HG02840 (cell line): Measurements from ENCODE around the gene SLC39A13.

Experiments
- ATAC-seq: cut with Tn5 transposase; IDR thresholded peaks from one replicate; pipeline ENCODE4 v1.9.1; 2021; ENCODE audit warnings: mild to moderate bottlenecking, moderate library complexity, moderate number of reproducible peaks; ENCODE audit not compliant: unreplicated experiment, low FRiP score

SLC39A13 gene

DNA sequence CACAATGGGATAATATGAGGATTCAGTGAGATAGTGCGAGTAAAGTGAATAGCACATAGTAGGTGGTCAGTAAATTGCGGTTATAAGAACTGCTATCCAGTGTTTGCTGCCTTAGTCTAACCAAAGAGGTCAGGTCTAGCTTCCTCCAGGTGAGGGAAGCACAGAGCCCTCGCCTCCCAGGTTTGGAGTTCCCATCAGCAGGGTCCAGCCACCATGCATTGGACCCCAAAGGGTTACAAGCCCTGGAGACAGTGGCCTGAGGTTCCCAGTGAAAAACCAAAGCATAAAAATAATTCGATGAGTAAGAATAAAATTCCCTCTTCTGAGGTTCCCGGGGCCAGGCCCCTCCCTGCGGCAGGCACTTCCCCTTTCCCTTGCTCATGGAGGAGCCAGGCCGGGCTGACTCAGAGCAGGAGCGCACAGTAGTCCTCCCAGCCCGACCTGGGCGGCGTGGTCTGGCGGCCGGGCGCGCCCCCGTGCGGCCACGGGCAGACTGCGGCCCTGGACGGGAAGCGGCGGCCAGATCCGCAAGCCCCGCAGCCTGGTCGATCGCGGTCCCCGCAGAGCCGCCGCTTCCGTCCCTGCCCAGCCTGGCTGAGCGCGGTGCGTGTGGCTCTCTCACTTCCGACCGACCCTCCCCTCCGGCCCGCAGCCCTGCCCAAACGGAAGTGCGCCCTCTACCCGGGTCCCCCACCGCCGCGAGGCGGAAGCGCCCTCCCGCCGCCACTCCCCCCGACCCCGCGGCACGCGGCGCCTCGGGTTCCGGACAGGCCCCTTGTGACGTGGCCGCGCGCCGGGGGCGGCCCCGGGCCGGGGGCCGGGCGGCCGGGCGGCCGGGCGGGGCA lies at the start of gene SLC39A13:
TSS of gene SLC39A13 (plus strand) at position 845 of the 845 bp plus-strand sequence. CDS start 1,505 bp downstream, outside the sequence.
- peak; percentile 80 for ATAC-seq

DNA sequence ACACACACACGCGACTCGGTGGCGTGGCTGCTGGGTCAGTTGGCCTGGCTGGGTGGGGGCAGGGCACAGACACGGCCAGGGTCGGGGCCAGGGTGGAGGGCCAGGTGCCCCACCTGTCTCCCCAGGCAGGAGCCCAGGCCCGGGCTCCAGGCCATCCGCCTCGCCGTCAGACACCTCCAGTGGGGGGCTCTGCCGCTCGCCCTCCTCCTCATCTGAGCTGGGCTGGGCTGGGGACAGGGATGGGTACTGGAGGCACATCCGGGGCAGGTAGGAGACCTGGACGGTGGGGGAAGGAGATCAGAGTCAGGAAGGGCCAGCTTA lies 49.7 kb upstream of the SLC39A13 start:
- ATAC-seq: no peak

DNA sequence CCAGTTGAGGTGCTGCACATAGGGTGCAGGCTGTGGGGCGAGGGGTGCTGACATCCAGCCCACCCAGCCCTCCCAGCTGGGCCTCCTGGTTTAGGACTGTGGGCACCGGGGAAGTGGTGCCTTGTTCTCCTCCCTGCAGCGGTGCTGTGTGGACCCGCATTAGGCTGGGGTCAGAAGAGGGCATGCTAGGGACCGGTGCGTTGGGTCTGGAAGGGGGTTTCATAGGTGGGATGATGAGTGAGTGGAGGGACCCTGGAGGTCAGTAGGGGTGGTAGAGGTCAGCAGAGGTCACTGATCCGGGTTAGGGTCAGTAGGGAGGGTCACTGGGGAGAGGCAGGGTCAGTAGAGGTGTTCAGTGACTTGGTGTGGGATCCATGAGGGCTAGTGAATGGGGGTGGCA lies 49.2 kb upstream of the SLC39A13 start:
- no peak for ATAC-seq

DNA sequence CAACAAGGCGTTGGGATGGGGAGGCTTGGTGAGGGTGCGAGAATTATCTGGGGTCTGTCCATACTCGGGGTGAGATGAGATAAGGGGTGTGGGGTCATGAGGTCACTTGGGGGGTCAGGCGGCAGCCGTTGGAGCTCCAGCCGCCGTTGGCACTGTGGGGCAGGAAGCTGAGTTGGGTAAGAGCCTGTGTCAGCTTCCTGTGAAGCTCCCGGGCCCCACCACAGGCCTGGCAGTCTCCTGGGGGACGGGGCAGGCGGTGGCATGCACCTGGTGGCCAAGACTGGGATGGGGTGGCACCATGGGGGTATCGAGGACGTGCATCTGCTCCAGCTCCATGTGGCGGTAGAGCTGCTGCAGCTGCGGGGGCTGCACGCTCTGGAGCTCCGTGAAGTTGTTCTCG lies 48.8 kb upstream of the SLC39A13 start:
- ATAC-seq: no peak

DNA sequence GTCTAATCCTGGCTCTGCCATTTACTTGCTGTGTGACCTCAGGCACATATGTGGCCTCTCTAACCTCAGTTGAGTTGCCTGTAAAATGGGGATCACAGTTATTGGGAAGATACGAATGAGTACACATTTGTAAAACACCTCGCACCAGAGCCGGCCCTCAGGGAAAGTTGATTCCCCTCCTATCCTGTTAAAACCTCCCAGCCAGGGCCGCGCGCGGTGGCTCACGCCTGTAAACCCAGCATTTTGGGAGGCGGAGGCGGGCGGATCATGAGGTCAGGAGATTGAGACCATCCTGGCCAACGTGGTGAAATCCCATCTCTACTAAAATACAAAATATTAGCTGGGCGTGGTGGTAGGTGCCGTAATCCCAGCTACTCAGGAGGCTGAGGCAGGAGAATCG lies 48.0 kb upstream of the SLC39A13 start:
- ATAC-seq: no peak

DNA sequence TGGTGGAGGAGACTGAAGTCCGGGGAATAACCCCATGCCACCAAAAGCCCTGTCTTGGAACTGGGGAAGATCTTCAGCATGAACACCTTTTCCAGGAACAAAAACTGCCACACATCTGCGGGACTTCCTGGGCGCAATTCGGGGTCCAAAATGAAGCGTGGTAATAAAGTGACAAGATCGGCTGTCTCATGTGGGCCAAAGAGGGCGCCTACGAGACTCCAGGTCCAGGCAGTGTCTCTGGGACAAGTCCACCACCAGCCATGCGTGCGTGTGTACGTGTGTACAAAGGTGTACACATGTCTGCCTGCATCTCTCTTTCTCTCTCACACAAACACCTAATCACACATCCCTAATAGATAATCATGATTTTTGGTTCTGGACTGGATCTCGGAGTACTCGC lies 47.0 kb upstream of the SLC39A13 start:
- ATAC-seq: no peak

DNA sequence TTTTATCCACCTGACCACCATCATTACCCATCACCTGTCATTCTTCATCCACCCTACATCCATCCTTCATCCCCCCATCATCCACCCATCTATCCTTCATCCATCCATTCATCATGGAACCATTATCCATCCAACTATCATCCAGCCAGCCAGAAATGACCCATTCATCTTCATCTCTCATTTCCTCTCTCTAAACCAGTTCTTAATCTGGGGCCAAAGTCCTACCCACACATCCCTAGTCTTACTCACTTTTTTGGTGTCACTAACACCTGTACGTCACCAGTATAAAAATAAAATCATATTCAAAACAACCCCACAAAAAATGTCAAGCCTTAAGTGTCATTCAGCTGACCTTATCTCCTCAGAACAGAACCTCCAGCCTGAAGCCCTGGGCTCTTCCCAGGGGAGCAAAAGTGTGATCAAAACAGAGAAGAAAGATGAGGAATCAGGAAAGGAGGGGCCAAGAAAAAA lies 42.3 kb upstream of the SLC39A13 start:
- ATAC-seq: no peak

DNA sequence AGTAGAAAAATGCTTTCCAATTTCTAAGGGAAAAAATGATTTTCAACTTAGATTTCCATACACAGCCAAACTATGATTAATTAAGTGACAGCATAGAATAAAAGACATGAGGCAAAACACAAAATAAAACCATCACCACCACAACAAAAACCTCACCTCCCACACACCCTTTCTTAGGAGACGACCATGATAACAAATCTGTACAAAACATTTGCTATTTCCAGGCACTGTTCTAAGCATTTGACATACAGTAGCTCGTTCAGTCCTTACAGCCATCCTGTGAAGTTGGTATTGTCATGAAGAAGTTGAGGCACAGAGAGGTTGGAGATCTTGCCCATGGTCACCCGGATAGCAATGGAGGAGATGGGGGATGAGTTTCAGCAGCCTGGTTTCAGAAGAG lies 38.7 kb upstream of the SLC39A13 start:
- no peak for ATAC-seq

DNA sequence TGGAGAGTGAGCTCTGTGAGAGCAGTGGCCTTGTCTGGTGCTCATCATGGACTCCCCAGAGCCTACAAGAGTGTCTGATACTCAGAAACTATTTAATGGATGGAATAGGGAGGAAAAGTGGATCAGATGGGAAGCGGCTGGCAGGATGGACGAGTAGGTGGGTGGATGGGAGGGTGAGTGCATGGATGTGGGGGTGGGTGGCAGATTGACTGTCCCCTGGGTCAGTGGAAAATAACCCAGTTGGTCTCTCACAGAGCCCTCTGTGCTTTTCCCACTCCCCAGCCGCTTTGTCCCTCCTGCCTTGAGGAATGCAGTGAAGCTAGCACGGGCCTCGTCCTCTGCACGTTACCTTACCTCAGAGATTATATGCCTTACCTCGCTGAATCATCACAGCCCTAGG lies 36.0 kb upstream of the SLC39A13 start:
- ATAC-seq: no peak

DNA sequence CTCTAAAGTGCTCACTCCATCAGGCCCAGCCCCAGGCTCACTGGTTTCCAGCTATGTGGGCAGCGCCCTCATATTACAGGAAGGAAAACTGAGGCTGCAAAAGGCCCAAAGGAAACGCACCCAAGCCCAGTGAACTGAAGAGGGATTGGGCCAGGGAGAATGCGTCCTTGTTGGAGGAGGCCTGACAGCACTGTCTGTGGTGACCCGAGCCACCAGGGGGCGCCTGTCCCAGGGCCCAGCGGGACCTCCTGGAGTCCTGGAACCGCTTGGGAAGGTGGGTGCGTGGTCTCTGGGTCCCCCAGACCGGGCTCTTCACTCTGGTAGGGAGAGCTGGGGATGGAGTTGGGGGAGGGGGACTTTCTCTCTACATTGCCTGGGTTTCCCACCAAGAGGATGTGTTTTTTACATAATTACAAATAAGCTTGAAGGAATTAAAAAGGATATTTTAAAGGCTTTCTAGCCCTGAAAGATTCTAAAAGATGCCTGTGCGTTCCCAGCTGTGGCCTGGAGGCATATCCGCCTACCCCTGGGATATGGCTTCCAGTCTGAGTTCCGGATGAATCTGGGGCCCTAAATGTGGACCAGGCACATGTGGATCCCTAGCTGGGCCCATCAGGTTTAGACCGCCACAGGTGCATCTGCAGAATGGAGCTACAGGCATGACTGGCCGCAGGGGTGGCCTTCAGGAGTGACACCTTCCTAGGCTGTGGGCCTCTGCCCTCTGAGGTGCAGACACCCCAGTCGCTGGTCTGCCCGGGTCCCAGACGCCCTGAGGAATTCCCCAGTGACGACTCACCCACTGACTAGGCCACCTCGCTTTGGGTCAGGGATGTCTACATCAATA lies 34.3 kb upstream of the SLC39A13 start:
- no peak for ATAC-seq

DNA sequence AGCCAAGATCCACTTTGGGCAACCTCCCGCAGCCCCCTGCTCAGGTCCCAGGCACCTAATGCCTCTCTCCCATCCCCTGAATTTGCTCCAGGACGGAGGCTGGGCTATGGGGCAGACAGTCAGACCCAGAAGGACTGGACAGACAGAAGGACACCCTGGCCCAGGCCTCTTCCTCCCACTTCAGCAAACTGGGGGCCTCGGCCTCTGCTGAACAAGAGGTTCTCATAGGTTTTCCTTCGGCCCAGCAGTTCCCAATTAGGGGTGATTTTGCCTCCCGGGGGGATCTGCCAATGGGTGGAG lies 33.7 kb upstream of the SLC39A13 start:
- ATAC-seq: no peak

DNA sequence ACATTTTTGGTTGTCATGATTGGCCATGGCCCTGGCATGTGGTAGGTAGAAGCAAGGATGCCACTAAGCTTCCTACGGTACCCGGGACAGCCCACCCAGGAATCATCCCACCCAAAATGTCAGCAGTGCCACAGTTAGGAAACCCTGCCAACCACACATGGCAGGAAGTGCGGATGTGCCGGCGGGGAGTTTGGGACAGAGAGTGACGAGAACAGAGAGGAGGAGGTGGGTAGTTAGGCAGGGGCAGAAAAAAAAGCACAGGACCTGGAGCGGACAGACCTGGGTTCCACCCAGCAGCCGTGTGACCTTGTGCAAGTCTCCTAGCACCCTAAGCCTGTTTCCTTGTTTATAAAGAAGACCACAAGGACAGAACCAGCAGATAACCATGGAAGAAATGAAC lies 33.4 kb upstream of the SLC39A13 start:
- ATAC-seq: no peak

DNA sequence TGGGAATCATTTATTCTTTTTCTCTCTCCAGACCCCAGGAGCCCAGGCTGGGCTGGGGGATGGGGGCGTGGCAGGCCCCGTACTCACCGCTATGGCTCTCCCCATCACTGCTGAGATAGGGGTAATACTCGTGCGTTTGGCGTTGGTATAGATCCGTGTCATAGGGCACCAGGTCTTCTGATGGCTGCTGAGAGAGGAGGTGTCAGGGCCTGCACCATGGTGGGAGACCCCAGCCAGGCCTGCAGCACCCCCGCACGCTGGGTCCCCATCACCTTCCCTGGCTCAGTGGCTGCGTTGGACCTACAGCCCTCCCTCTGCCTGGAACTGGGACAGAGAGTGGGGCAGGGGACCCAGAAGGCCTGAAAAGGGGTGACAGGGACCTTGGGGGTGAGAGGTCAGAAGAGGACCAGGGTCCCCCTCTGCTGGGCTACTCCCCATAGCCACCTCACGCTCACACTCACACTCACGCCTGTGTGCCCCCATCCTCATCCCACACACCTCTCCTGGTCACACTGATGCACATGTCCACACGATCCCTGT lies 32.8 kb upstream of the SLC39A13 start:
- ATAC-seq: no peak

DNA sequence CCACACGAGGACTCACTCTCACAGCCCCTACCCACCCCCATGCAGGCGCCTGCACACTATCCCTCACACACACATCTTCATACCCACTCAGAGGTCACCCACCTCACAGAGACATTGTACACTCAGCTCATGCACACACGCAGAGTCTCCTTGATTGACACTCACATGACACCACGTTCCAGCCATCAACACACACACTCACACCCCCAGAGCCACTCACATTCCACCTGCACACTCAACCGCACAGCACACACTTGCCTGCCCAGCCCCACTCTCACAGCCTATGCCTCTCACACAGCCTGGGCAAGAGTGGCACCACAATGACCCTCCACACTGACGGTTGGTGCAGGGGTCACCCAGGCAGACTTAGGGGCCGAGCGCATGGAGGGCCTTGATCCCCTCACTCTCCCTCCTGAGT lies 32.3 kb upstream of the SLC39A13 start:
- no peak for ATAC-seq

DNA sequence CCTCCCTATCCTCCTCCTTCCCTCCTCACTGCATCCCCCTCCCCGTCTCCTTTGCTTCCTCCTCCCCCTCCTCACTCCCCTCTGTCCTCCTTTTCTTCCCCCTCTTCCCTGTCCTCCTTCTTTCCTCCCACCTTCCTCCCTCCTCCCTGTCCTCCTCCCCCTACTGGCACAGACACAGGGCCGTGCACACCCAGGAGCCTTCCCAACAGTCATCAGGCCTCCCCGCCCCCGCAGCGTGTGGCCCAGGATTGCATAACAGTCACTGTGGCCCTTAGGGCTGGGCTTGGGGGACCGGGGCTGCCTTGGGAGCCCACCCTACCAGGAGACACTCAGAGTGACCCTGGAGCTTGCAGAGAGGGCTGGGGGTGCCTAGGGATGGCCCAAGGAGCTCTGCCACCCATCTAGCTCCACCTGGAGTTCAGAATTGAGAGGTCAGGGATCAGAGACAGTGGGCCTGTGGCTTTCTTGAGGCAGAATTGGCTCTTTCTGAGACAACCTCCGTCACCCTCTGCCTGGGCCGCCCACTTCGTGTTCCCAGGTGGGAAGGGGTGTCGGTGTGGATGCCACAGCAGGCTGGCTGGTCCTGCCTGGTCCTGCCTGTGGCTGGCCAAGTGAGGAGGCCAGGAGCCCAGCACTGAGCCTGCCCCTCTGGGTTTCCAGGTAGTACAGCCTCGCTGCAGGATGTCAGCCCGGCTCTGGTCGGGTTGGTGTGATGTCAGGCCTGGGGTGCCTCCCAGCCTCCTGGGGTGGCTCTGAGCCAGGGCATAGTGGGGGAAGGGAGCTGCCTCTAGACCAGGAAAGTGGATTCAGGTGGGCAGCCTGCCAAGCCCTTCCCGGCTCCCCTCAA lies 31.6 kb upstream of the SLC39A13 start:
- no peak for ATAC-seq

DNA sequence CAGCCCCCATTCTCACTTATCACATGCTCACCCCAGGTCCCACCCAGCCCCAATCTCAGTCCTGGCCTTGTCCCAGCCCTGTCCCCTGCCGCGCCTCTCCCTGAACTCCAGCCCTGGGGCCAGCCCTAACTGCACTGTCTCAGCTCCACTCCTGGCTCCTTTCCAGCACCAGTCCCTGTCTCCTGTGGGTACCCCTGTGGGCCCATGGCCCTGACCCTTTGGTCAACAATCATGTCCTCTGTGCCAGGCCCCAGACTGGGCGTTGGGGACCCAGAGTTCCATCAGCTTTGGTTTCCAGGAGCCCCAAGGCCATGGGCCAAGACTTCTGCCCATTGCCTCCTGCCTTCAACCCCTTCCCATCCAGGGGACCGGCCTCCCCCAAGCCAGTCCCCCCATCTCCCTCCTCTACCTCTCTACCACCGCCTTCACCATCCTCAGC lies 30.8 kb upstream of the SLC39A13 start:
- no peak for ATAC-seq

DNA sequence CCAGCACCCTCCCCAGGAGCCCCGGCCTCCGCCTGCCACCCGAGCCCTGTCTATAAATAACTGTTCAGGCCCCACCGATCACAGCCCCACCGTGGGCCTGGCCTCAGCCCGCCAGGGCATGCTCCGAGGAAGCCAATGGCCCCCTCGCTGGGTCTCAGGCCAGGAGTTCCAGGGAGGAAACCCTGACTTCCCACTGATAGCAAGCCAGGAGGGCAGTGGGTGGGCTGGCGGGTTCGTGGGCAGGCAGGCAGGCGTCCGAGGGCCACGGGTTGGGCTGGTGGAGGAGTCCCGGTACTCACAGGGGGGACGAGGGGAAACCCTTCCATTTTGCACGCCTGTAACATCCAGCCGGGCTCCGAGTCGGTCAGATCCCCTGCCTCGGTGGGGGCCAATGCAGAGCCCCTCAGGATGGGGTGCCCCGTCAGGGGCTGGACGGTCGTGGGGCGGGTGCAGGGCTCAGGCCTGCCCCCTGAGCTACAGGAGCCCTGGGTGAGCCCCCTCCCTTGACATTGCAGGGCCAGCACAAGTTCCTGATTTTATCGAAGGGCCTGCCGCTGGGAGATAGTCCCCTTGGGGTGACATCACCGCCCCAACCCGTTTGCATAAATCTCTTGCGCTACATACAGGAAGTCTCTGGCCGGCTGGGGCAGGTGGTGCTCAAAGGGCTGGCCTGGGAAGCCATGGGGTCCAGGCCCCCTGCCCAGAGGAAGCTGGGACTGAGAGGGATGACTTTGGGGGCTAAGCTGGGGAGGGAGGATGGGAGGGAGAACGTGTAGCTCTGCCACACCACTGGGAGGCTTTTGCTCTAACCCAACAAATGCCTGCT lies 30.2 kb upstream of the SLC39A13 start, which contains the start of gene SPI1:
TSS of gene SPI1 (minus strand) at position 538 of the 826 bp plus-strand sequence. CDS start at position 344, 194 bp downstream.
- ATAC-seq: peak; percentile 75

DNA sequence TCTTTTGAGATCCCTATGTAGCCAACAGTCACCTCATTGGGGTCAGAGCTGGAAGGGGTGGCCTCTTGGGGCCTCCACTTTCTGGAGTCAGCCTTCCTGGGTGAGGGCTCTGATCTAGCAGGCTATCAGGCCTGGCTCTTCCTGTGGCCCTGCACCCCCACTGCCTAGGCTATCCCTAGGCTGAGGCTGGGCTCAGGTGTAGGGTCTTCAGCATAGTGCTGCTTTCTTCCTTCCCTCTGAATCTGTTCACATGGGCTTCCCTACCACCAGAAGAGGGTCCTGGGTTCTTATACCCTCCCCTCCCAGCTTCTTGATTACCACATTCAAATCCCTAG lies 29.6 kb upstream of the SLC39A13 start:
- ATAC-seq: no peak

DNA sequence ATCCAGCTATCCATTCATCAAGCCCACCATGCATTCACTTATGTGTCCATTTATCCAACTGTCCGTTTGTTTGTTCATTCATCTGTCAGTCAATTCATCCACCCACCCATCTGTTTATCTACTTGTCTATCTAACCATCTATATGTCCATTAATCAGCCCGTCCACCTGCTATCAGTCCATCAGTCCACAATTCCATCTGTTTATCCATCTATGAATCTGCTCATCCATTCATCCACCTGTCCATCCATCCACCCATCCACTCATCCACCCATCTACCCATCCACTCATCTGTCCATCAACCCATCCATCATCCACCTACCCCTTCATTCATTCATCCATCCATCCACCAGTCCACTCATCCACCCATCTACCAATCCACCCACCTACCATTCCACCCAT lies 29.1 kb upstream of the SLC39A13 start:
- ATAC-seq: no peak

DNA sequence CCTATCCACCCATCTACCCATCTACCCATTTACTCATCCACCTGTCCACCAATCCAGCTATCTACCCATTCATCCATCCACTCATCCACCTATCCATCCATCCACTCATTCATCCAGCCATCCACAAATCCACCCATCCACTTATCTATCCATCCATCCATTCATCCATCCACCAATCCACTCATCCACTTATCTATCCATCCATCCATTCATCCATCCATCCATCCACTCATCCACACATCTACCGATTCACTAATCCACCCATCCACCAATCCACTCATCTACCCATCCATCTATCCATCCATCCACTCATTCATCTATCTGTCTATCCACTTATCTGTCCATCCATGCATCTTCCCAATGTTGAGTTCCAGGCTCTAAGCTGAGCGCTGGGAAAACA lies 28.3 kb upstream of the SLC39A13 start:
- no peak for ATAC-seq
